Medulla oblongata (tissue), 1 donor: Measurements from ENCODE around the gene PRSS36.
"Not testable (repeated sequence)": the region's sequence is repeated elsewhere in the genome, so short reads cannot be mapped to it uniquely, and the experiment has no call there.

ENCODE experiments used
- DNase-seq: peaks from one replicate; pipeline ENCODE4 v3.0.0-alpha.2; 2015; ENCODE audit errors: extremely low spot score

Gene PRSS36

DNA sequence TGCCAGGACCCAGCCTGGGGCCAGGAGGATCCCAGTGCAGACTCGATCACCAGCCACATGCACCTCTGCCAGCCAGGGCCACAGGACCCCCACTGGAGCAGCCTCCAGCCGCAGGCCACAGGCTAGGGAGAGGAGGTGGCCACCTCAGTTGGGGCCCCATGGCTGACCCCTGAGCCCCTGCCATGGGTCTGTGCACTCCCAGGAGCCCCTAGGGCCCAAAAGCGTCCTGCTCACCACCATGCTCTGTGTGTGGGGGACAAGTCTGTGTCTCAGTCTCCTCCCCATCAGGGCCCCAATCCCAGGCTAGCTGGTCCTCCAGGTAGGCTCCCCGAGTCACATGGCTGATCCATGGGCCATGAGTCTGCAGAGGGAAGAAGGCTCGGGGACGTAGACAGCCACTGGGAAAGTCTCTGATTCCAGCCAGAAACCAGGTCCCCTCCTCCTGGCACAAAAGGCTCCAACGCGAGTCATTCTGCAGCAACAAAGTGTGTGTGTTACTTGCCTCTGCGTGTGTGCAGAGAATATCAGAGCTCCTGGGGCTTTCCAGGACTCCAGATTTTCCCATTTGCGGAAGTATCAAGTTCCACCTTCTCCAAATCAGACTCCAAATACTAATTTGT, 8.3 kb downstream of the PRSS36 start:
- no peak for DNase-seq

DNA sequence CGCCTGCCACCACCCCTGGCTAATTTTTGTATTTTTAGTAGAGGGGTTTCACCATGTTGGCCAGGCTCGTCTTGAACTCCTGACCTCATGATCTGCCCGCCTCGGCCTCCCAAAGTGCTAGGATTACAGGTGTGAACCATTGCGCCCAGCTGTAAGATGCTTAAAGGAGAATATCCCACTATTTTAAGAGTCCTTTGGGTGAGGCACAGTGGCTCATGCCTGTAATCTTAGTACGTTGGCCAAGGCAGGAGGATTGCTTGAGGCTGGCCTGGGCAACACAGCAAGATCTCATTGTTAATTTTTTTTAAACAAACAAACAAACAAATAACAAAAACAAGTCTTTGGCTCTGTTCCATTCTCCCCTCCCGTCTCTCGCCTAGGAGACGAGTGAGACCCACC, 8.8 kb downstream of the PRSS36 start:
- DNase-seq: not testable (repeated sequence)

DNA sequence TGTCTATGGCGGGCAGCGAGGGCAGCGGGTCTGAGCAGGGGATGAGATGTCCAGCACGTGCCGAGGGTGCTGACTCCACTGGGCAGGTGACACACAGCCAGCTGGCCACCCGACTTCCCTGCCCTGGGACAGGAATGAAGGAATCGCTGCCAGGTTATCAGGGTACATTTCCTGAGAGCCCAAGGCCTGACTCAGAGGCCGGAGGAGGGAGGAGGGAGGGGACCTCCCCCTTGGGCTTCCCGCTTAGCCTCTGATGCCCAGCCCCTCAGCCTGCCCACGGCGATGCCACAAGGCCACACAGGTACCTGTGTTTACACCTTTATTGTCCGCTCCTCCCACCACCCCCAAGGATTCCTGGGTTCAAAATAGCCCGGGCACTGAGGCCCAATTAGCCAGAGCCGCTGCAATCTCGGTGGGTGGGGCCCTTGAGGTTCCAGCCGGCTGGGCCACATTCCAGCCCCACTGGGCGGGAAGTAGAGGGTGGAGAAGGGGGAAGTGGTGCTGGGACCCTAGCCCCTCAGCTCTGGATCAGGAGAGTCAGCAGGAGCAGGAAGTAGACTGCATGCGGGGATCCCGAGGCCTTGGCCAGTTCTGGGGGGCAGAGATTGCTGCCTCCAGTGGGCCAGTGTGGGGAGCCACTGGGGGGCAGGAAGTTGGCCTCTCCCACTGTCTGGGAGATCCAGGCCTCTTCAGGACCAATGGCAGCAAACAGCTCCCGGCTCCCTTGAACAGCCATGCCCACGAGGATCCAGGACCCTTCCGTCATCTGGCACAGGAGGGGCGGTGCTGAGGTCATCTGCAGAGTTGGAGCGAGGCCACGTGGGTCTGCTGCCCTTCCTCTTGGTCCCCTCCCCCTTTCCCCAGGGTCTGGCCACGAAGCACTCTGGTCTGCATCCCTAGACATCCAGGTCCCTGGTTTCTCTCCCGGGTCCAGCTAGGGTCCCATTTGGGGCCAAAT, 11.0 kb downstream of the PRSS36 start:
- no peak for DNase-seq

DNA sequence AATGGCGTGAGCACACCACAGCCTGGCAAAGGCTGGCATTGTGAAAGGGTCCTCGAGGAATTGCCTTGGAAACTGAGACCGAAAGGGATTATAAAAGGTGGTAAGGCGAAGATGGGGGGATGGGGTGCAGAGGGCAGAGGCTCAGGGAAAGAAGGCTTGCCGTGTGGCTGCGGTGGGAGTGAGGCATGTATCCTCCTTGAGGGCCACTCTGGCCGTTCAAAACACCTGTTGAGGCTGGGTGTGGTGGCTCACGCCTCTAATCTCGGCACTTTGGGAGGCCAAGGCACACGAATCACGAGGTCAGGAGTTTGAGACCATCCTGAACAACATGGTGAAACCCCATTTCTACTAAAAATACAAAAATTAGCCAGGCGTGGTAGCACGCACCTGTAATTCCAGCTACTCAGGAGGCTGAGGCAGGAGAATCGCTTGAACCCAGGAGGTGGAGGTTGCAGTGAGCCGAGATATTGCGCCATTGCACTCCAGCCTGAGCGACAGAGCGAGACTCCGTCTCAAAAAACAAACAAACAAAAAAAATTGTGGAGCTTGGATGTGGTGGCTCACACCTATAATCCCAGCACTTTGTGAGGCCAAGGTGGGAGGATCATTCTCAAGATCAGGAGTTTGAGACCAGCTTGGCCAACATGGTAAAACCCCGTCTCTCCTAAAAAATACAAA, 12.9 kb downstream of the PRSS36 start:
- DNase-seq: not testable (repeated sequence)

DNA sequence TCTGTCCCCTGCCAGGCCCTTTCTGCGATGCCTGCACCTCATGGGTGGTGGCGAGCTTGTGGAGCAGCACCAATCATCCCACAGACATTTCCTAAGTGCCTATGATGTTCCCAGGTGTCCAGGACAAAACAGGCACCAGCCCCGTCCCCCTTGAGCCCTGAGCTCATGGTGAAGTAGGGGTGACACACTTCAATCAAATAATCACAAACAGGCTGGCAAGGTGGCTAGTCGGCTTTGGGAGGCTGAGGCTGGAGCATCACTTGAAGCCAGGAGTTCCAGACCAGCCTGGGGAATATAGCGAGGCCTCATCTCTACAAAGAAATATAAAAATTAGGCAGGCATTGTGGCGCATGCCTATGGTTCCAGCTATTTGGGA, 13.6 kb downstream of the PRSS36 start:
- DNase-seq: no peak

DNA sequence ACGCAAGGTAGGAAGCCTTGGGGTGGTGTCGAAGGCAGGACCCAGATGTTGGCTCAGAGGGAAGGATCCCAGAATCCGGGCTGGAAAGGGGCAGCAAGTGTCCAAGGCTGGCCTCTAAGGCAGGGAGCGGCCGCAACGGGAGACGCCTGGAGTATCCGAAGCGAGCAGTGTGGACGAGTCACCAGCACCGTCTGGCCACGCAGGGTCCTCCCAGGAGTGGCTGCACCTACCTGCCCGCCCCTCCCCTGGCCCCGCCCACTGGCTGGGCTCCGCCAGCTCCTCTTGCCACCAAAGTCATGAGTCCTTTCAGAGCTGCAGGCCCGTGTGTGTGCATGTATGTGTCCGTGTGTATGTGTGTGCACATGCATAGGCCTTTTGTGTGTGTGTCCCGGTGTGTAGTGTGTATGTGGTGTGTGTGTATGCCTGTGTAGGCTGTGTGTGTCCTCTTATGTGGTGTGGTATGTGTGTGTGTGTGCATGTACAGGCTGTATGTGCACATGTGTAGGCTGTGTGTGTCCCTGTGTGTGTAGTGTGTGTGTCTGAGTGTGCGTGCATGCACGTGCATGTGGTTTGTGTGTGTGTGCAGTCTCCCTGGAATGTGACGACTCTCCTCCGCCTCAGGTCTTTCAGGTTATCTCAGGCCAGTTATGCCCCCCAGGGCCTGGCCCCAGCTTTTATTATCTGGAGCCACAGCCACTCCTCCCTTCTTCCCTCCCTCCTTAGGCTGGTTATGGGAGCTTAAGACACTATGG, 14.2 kb downstream of the PRSS36 start, which contains the start of gene PRSS8:
Gene PRSS8 (minus strand): TSS at position 193 of the 752 bp plus-strand sequence. CDS start 229 bp downstream, outside the sequence.
- no peak for DNase-seq

DNA sequence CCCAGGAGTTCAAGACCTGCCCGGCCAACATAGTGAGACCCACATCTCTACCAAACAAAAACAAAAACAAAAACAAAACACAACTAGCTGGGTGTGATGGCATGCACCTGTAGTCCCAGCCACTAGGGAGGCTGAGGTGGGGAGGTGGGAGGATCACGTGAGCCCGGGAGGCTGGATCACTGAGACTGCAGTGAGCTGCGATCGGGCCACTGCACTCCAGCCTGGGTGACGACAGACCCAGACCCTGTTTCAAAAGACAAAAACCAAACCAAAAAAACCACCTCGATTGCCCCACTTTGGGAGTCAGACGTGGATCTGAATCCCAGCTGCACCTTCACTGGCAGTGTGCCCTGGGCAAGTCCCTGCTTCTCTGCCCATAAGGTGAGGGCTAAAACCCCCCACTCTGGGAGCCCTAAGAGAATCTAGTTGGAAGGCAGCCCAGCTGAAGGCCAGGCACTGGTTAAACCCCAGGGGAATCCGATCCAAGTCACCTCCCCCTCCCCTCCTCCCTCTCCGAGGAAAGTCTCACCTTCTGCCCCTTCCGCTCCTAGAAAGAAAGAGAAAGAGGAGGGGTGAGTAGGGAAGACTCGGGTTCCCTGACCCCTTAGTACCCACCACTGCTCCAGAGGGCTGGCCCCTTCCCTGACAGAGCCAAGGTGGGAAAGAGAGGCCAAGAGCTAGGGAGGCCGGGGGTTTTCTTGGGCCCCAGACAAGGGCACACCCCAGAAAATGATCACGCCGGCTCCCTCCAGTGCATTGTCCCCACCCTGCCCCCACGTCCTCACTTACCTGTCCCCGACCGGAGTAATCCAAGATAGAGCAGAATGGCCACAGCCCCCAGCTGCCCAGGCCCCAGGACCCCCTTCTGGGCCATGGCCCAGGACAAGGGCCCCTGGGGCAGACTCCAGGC, 15.0 kb downstream of the PRSS36 start:
- no peak for DNase-seq

DNA sequence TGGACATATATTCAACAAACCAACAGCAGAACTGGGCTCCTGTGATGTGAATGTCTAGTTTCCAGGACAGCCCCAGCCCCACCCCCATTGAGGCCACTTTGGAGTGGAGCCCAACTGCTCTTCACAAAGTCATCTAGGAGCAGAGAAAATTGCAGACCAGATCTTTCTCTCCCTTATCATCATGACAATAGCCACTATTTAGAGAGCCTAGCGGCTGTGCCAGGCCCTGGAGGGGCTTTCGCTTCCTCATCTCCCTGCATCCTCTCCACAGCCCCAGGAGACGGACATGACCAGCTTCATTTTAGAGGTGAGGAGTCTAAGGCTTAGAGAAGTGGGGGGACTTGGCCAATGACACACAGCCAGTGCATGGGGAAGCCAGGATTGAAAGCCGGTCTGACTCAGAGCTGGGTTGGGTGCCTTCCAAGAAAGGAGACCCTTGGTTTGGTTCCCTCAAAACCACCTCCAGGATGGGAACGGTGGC, 15.7 kb downstream of the PRSS36 start:
- DNase-seq: peak; percentile 29

DNA sequence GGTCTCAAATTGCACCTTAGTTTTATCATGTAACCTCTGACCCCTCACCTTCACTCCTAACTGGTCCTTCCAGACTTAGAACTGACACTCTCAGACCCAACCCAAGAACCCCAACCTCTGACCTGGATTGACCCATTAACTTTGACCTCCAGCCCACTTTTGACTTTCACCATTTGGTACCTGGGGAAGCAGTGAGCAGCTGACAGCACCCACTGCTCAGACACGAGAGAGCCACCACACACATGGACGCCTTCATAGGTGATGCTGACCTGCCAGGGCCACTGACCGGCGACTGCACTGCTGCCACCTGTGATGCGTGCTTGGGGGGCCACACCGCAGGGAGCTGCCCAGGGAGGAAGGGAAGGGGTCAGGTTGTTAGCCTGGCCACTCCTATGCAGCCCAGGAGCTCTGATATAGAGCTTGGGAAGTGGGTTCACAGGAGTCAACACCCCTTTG, 16.8 kb downstream of the PRSS36 start:
- DNase-seq: no peak

DNA sequence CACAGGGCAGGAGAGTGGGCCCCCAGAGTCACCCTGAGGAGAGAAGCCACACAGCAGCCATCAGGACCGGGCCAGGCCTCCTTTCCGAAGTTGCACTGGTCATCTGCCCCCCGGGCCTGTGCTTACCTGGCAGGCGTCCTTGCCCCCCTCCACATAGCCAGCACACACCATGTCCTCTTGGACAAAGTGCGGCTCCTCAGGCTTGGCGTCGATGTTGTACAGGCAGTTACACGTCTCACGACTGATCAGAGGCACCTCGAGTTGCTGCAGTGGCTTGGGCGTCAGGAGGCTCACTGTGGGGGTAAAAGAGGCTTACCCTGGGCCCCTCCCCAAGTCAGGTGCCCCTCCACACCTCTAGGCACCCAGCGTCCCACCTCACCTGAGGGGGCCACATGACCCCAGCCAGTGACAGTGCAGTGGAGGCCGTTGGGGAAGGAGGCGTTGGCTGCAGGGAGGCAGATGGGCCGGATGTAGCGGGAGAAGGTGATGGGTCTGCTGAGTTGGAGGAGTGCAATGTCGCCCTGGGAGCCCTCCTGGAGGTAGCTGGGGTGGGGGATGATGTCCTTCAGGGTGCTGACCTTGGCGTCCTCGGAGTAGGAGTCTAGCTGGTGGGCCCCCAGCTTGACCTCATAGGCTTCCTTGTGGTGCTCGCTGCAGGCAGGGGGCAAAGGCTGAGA, 17.4 kb downstream of the PRSS36 start:
- no peak for DNase-seq

DNA sequence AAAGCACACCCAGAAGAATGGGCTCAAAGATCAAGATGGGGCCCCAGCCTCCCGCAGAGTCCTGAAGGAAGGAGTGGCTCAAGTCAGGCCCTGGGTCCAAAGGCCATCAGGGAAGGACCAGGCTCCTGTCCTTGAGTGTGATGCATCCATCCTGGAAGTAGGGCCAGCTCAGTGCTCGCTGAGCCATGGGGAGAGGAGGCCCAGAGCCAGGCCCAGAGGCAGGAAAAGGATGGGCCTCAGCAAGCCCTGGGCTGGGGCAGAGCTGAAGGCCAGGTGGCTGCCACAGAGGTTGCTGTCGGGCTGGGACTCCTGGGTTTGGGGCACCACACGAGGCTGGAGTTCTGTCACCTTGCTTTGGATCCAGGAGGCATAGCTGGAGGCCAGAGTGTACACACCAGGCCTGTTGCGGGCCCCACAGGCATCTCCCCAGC, 18.0 kb downstream of the PRSS36 start:
- DNase-seq: no peak

DNA sequence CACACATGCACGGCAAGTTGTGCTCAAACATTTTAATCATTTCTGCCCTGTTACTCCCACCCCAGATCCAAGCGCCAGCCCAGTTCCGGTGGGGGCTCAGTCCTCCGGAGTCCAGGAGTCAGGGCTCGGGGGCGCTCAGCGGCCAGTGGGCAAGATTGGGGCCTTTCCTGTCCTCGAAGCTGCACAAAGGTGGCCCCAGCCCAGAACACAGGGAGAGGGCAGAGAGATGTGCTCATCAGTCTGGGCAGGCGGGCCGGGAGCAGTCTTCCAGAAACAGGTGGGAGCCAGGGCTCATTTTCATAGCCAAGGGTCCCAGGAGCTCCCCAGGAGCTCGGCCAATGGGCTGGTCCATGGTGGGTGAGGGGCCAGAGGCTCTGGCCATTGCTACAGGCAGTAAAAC, 18.4 kb downstream of the PRSS36 start:
- no peak for DNase-seq

DNA sequence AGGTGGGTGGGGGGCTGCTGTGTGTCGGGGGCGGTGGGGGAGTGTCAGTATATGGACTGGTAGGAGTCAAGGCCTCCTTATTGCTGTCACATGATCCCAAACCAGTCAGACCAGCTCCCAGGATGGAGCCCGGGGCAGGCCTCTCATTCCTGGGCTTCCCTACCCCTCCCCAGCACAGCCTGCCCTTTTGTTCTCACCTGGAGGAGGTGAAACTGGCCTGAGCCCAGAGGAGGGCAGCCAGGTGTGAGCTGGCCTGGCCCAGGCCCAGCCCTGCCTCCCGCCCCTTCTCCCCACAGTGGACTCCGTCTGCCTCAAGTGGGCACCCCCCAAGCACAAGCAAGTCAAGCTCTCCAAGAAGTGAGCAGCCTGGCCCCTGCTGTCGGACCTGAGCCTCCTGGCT, 19.0 kb downstream of the PRSS36 start:
- no peak for DNase-seq

DNA sequence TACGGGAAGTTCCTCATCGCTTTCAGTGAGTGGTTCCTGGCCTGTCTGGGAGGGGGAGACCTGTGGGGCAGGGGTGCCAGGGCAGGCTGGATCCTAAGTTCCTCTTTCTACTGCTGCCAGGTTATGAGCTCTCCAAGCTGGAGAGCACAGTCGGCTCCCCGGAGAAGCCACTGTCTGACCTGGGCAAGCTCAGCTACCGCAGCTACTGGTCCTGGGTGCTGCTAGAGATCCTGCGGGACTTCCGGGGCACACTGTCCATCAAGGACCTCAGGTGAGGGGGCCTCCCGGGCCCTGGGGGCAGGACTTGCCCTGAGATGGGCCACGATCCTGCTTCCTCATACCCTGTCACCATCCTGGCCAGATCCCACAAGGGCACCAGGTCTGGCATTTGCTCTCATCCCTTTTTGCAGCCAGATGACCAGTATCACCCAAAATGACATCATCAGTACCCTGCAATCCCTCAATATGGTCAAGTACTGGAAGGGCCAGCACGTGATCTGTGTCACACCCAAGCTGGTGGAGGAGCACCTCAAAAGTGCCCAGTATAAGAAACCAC, 19.5 kb downstream of the PRSS36 start:
- no peak for DNase-seq

DNA sequence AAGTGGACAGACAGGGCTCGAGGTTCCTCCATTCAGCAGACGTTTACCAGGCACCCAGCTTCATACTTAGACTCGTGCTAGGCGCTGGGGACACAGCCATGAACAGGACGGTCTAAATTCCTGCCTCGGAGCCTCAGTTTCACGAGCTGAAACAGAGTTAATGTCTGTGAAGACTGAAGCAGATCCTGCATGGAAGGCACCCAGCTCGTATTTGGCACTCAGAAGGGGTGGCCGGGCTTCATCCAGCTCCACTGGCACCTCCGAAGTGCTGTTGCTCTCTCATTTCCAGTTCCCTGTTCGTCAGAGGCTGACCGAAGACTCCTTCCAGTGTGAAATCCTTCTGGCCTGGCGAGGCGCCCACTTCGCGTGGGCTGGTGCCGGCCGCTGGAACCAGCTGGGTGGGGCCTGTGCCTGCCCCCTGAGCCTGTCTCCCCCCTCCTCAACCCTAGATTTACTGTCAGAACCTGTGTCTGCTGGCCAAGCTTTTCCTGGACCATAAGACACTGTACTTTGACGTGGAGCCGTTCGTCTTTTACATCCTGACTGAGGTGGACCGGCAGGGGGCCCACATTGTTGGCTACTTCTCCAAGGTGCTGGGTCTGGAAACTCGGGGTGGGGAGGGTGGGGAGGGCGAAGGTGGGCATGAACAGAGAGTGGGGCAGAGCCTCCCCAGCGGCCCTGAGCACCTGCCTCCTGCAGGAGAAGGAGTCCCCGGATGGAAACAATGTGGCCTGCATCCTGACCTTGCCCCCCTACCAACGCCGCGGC, 20.1 kb downstream of the PRSS36 start:
- DNase-seq: peak; percentile 60

DNA sequence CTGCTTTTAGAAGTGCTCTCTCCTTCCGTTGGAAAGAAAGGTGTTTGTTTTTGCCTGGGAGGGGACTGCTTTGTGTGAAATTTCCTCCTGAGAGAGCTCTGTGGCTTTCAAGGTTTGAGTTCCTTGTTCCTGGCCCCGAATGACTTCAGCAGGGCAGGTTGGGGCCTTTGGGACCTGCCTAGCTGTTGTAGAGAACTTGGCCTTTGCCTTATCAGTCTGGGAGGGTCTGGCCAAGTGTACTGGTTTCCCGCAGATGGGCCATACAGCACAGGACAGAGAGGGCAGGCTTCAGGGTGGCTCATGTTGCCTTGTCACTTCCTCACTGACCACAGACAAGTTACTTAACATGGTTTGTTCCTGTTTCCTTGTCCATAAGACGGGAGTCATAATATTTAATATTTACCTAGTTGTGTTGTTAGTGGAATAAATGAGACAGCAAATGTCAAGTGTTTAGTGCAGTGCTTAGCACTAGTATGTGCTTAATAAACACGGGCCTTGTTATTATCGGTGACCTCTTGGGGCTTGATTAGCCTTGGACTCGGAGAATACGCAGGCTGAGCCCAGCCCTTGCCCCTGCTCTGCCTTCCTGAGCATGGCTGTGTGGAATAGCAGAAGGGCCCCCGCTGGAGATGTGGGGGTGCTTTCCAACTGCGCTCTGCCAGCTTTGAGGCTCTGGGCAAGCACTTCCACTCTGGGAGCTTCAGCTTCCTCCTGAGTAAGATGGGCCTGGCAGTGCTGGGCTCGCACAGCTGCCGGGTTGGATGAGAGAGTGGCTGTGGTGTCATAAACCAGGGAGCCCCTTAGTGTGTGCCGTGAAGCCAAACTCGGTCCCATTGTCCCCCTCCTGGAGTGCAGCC, 20.9 kb downstream of the PRSS36 start:
- DNase-seq: peak; percentile 67

DNA sequence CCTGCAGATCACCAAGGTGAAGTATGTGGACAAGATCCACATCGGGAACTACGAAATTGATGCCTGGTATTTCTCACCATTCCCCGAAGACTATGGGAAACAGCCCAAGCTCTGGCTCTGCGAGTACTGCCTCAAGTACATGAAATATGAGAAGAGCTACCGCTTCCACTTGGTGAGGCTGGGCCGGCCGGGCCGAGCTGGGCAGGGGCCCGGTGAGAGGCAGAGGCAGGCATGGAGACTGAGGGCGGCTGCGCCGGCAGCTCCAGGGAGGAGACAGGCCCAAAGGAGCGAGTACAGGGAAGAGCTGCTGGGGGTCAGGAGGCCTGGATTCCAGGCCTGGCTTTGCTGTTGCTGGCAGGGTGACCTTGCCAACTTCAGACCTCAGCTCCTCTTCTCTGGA, 22.7 kb downstream of the PRSS36 start:
- DNase-seq: no peak

DNA sequence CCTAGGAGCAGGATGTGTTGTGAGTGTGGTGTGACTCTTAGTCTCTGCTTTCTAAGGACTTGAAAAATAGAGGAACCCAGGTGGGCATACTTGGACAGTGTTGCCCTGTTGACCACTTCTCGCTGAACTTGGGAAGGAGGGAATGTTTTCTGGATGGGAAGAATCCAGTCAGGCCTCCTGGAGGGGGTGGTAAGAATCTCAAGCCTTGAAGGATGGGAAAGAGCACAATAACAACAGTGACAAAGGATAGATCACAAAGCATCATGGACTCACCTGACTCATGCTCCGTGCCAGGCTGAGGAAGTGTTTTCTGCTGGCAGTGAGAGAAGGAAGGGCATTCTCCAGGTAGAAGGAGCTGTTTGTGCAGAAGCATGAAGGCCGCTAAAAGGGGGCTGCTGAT, 24.0 kb downstream of the PRSS36 start:
- DNase-seq: no peak
